HEK293T (cell line): ENCODE data around the gene FHIT.

Experiments
- FOXA1 ChIP-seq: fragments of 450-650 bp; IDR thresholded peaks from 2 replicates; pipeline ENCODE4 v1.6.1; 2016; ENCODE audit warnings: mild to moderate bottlenecking
- FOXK2 ChIP-seq: fragments of 450-650 bp; IDR thresholded peaks from 2 replicates; pipeline ENCODE4 v1.6.1; 2016; ENCODE audit warnings: mild to moderate bottlenecking
- HDGF ChIP-seq: fragments of 450-650 bp; IDR thresholded peaks from 2 replicates; pipeline ENCODE4 v1.6.1; 2017; ENCODE audit warnings: antibody characterized with exemption, borderline replicate concordance
- LEF1 ChIP-seq: fragments of 450-650 bp; IDR thresholded peaks from 2 replicates; pipeline ENCODE4 v1.6.1; 2017; ENCODE audit warnings: mild to moderate bottlenecking, borderline replicate concordance
- SP1 ChIP-seq: fragments of 450-650 bp; IDR thresholded peaks from 2 replicates; pipeline ENCODE4 v1.6.1; 2017
- SUZ12 ChIP-seq: fragments of 450-650 bp; IDR thresholded peaks from 2 replicates; pipeline ENCODE4 v1.6.1; 2016; ENCODE audit warnings: mild to moderate bottlenecking
- TARDBP ChIP-seq: fragments of 450-650 bp; IDR thresholded peaks from 2 replicates; pipeline ENCODE4 v1.6.1; 2016
- ZNF384 ChIP-seq: fragments of 450-650 bp; IDR thresholded peaks from 2 replicates; pipeline ENCODE4 v1.6.1; 2016

DNA sequence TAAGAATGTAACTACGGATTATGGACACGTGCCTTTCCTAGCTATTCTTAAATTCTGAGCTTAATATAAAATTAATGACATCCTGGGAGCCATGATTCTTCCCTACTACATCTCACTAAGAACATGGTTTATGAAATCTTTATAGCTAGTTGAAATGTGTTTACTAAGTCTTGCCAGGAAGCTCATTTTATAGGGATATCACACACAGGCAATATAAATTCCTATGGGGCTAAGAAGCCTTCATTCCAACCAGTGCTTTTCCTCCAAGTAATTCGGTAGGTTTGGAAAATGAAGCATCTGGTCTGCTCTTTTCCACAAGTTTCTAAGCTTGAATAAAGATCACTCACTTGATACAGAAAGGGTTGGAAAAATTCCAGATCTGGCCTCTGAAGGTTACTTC is 802.6 kb downstream of the FHIT start:
- no peak for TF ChIP-seq SP1
- no peak for TF ChIP-seq FOXK2
- TF ChIP-seq LEF1 = no peak
- TF ChIP-seq TARDBP = no peak
- TF ChIP-seq HDGF = no peak
- TF ChIP-seq ZNF384 = no peak
- no peak for TF ChIP-seq SUZ12
- no peak for TF ChIP-seq FOXA1
